Endothelial cell of umbilical vein (primary cell): Measurements from ENCODE around the gene SLC30A2.

Experiments used
- CTCF ChIP-seq, 2 donors: IDR thresholded peaks; 1 replicate in 1 of 2; 2 replicates in 1 of 2; pipeline ENCODE4 v1.5.1; 2011; ENCODE audit warnings: low read length in 2 of 2, mild to moderate bottlenecking in 2 of 2, moderate library complexity in 2 of 2, control low read depth in 1 of 2, inconsistent platforms in 1 of 2, low read depth in 1 of 2; ENCODE audit not compliant: insufficient read depth in 1 of 2; ENCODE audit errors: extremely low read depth in 1 of 2
- EZH2 ChIP-seq: IDR thresholded peaks from 2 replicates; pipeline ENCODE4 v1.6.1; 2012; ENCODE audit warnings: borderline replicate concordance, low read depth, mild to moderate bottlenecking, moderate library complexity, low read length, inconsistent platforms; ENCODE audit not compliant: severe bottlenecking
- FOS ChIP-seq: IDR thresholded peaks from 2 replicates; pipeline ENCODE4 v1.6.1; 2011; ENCODE audit warnings: mild to moderate bottlenecking, low read length, moderate library complexity, borderline replicate concordance; ENCODE audit not compliant: insufficient read depth
- GATA2 ChIP-seq: IDR thresholded peaks from 2 replicates; pipeline ENCODE4 v1.7.0; 2011; ENCODE audit warnings: low read depth, mild to moderate bottlenecking, moderate library complexity, mixed read lengths, low read length; ENCODE audit not compliant: insufficient read length, insufficient read depth
- MAX ChIP-seq: IDR thresholded peaks from 2 replicates; pipeline ENCODE4 v1.6.1; 2011; ENCODE audit not compliant: insufficient read depth, insufficient read length
- POLR2A ChIP-seq: IDR thresholded peaks from 2 replicates; pipeline ENCODE4 v1.6.1; 2012; ENCODE audit warnings: low read depth, mild to moderate bottlenecking, control low read depth, low read length
- POLR2AphosphoS5 ChIP-seq: IDR thresholded peaks from 2 replicates; pipeline ENCODE4 v1.6.1; 2012; ENCODE audit warnings: low read depth, mild to moderate bottlenecking, control low read depth, low read length, moderate library complexity; ENCODE audit not compliant: insufficient read depth

GRCh38 chr1:26050248-26050640 is 4.3 kb upstream of the SLC30A2 start:
- no peak for TF ChIP-seq CTCF (IDR thresholded peaks at IDR 0.05; ENCODE audit: extremely low read depth in 1 of 2, insufficient read depth in 1 of 2, low read depth in 1 of 2, low read length in 2 of 2)
- no peak for TF ChIP-seq EZH2
- no peak for TF ChIP-seq POLR2AphosphoS5
- TF ChIP-seq POLR2A: no peak
- no peak for TF ChIP-seq MAX
- no peak for TF ChIP-seq GATA2
- TF ChIP-seq FOS: no peak
